OCI-LY1 (cell line): ENCODE results near the gene MACF1.

Experiments
- EZH2 ChIP-seq: fragments of 200-600 bp; sonication (generic), shearing (Covaris generic); IDR thresholded peaks from 2 replicates; pipeline ENCODE4 v1.8.0; 2017; ENCODE audit warnings: borderline replicate concordance, mixed run types, mild to moderate bottlenecking, antibody characterized with exemption, low read length, moderate library complexity, mixed read lengths
- TF ChIP-seq, protein P1 (sequence below): fragments of 200-600 bp; sonication (generic), shearing (Covaris generic); IDR thresholded peaks from 2 replicates; pipeline ENCODE4 v1.5.1; 2017; ENCODE audit warnings: mild to moderate bottlenecking, antibody characterized with exemption, low read length, moderate library complexity, mixed read lengths

DNA sequence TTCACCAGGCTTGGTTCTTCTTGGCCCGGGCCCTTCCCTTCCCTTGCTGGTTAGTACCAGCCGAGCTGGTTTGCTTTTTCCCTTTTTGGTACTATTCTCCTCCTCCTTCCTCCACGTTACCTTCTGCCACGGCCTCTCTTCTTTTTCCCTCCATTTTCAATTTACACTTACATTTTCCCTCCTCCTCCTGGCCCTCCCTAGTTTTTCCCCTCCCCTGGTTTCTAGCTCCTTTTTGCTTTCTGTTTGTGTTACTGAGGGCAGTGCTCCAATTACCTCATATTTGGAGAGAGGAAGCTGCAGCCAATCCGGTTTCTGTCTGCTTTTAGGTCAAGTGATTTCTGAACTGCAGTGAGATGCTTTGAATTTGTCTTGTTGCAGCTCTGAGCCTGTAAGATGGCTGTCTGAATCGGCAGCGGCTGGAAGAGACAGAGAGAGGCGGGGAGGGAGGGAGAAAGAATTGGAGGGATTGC is 63.7 kb downstream of the MACF1 start:
- TF ChIP-seq, protein P1, sequence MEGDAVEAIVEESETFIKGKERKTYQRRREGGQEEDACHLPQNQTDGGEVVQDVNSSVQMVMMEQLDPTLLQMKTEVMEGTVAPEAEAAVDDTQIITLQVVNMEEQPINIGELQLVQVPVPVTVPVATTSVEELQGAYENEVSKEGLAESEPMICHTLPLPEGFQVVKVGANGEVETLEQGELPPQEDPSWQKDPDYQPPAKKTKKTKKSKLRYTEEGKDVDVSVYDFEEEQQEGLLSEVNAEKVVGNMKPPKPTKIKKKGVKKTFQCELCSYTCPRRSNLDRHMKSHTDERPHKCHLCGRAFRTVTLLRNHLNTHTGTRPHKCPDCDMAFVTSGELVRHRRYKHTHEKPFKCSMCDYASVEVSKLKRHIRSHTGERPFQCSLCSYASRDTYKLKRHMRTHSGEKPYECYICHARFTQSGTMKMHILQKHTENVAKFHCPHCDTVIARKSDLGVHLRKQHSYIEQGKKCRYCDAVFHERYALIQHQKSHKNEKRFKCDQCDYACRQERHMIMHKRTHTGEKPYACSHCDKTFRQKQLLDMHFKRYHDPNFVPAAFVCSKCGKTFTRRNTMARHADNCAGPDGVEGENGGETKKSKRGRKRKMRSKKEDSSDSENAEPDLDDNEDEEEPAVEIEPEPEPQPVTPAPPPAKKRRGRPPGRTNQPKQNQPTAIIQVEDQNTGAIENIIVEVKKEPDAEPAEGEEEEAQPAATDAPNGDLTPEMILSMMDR: no peak
- TF ChIP-seq EZH2: no peak
